PC-9 (cell line): ENCODE results near the gene ADAMTS20. TPM values are rescaled to one million over a fixed set of nuclear protein-coding genes. Genes with fewer than 3 reads are reported as not detected.

Experiments
- BruUV-seq: library from RNA; stranded (reverse); fragments of 400-500 nt; replicated peaks from 2 replicates; lab custom pipeline; 2021; lab: Mats Ljungman, UMichigan
- CTCF ChIA-PET: fragments of 300-600 bp; sonication (Branson Sonifier 250); formaldehyde crosslinking; loops from one replicate; lab custom pipeline; 2022; ENCODE audit warnings: antibody characterized with exemption; lab: Charles Lee
- POLR2A ChIA-PET: fragments of 300-600 bp; sonication (Branson Sonifier 250); formaldehyde crosslinking; loops from one replicate; lab custom pipeline; 2022; ENCODE audit warnings: antibody characterized with exemption; ENCODE audit not compliant: unreplicated experiment; lab: Charles Lee
- DNase-seq, 2 experiments: peaks; one replicate each; pipeline versions ENCODE4 v3.0.0 to v3.0.0-alpha.2; 2015 to 2022; ENCODE audit warnings: mixed read lengths in 1 of 2
- H2AFZ ChIP-seq: fragments of 200-600 bp; sonication (generic); 2 replicates; pipeline ENCODE4 v1.8.1; 2017; ENCODE audit warnings: antibody characterized with exemption
- H3F3A ChIP-seq: fragments of 200-600 bp; sonication (generic); 2 replicates; pipeline ENCODE4 v1.8.1; 2017; ENCODE audit warnings: antibody characterized with exemption, mild to moderate bottlenecking, low read depth; ENCODE audit not compliant: insufficient read depth
- H3K27ac ChIP-seq: fragments of 200-600 bp; sonication (generic); 2 replicates; pipeline ENCODE4 v1.6.1; 2016; ENCODE audit warnings: mixed run types
- H3K27me3 ChIP-seq: fragments of 200-600 bp; sonication (generic); 2 replicates; pipeline ENCODE4 v1.6.1; 2016; ENCODE audit warnings: low read depth, mixed run types; ENCODE audit not compliant: insufficient read depth
- H3K36me3 ChIP-seq: fragments of 200-600 bp; sonication (generic); 2 replicates; pipeline ENCODE4 v1.6.1; 2016; ENCODE audit warnings: low read depth, mixed run types
- H3K4me1 ChIP-seq: fragments of 200-600 bp; sonication (generic); replicated peaks from 2 replicates; pipeline ENCODE4 v1.6.1; 2016; ENCODE audit warnings: mixed run types; ENCODE audit not compliant: insufficient read depth
- H3K4me2 ChIP-seq: fragments of 200-600 bp; sonication (generic); 2 replicates; pipeline ENCODE4 v1.6.1; 2017; ENCODE audit warnings: mixed run types
- H3K4me3 ChIP-seq: fragments of 200-600 bp; sonication (generic); 2 replicates; pipeline ENCODE4 v1.6.1; 2016; ENCODE audit warnings: mixed run types
- H3K79me2 ChIP-seq: fragments of 200-600 bp; sonication (generic); 2 replicates; pipeline ENCODE4 v1.6.1; 2017; ENCODE audit warnings: low read depth, mixed run types
- H3K9me2 ChIP-seq: fragments of 200-600 bp; sonication (generic); 2 replicates; pipeline ENCODE4 v1.8.1; 2017; ENCODE audit warnings: mild to moderate bottlenecking; ENCODE audit not compliant: insufficient read depth
- H3K9me3 ChIP-seq: fragments of 200-600 bp; sonication (generic); 2 replicates; pipeline ENCODE4 v1.8.1; 2016; ENCODE audit warnings: low read depth; ENCODE audit not compliant: insufficient read depth
- H4K20me1 ChIP-seq: fragments of 200-600 bp; sonication (generic); 2 replicates; pipeline ENCODE4 v1.8.1; 2017; ENCODE audit not compliant: insufficient read depth
- CTCF ChIP-seq: fragments of 200-600 bp; sonication (generic); conservative IDR thresholded peaks from 2 replicates; pipeline ENCODE4 v1.6.1; 2017; ENCODE audit warnings: mixed run types, antibody characterized with exemption, mild to moderate bottlenecking, moderate library complexity
- EZH2 ChIP-seq: fragments of 200-600 bp; sonication (generic); IDR thresholded peaks from 2 replicates; pipeline ENCODE4 v1.8.0; 2017; ENCODE audit warnings: antibody characterized with exemption, low read depth
- intact Hi-C: fragments of 100-400 bp; cut with micrococcal nuclease; formaldehyde crosslinking; loops from one replicate; pipeline ENCODE4 v1.10.0; 2022; ENCODE audit not compliant: unreplicated experiment
- total RNA-seq: library from RNA; stranded (reverse); gene quantifications from 2 replicates; pipeline ENCODE4 v1.2.3, GENCODE V29; 2021

The ADAMTS20 gene
- total RNA-seq, 1 experiment from 2014 or later = 1.0 TPM

GRCh38 chr12:43480591-43480990 lies 71.4 kb downstream of the ADAMTS20 start:
- no peak for TF ChIP-seq EZH2
- no peak for TF ChIP-seq CTCF
- Histone ChIP-seq H3K9me2 (no peaks in the 10 kb centered on the region), H3K4me2 (no peak overlapping the region), H2AFZ (no peak overlapping the region), H3K27me3 (no peaks in the 10 kb centered on the region), H3K79me2 (no peaks in the 10 kb centered on the region), H3K9me3 (peaks cover 6% of the 10 kb centered on the region; the same call in 1 of the 2 replicates), H3K36me3 (no peaks in the 10 kb centered on the region), H3K4me3 (no peak overlapping the region), H3K27ac (no peak overlapping the region), H3K4me1 (no peaks in the 10 kb centered on the region), H3F3A (no peaks in the 10 kb centered on the region), H4K20me1 (no peaks in the 10 kb centered on the region)
- no TSS peak for BruUV-seq
- POLR2A ChIA-PET = no interaction called here
- intact Hi-C loops = no loop called here
- CTCF ChIA-PET = no interaction called here
- DNase-seq = no peak

- POLR2A ChIA-PET = no interaction called here
- BruUV-seq = no TSS peak
- no peak overlapping the region for H3K27ac ChIP-seq
- no peaks in the 10 kb centered on the region for H4K20me1 ChIP-seq
- CTCF ChIA-PET = no interaction called here
- TF ChIP-seq EZH2 = no peak
- no peak for DNase-seq
- intact Hi-C loops = no loop called here
- no peaks in the 10 kb centered on the region for H3K36me3 ChIP-seq
- H3F3A ChIP-seq = no peaks in the 10 kb centered on the region
- H3K27me3 ChIP-seq = no peaks in the 10 kb centered on the region
- H3K4me3 ChIP-seq = no peak overlapping the region
- no peak overlapping the region for H3K4me2 ChIP-seq
- no peaks in the 10 kb centered on the region for H3K79me2 ChIP-seq
- no peak overlapping the region for H2AFZ ChIP-seq
- H3K9me3 ChIP-seq = no peaks in the 10 kb centered on the region
- H3K9me2 ChIP-seq = no peaks in the 10 kb centered on the region
- H3K4me1 ChIP-seq = no peaks in the 10 kb centered on the region
These were observed 89.3 kb downstream of the ADAMTS20 start for GRCh38 chr12:43462741-43463140.

GRCh38 chr12:43462080-43462479 lies 89.9 kb downstream of the ADAMTS20 start:
- Histone ChIP-seq H4K20me1 (no peaks in the 10 kb centered on the region), H2AFZ (no peak overlapping the region), H3K36me3 (no peaks in the 10 kb centered on the region), H3K27ac (no peak overlapping the region), H3K79me2 (no peaks in the 10 kb centered on the region), H3K4me3 (no peak overlapping the region), H3K27me3 (no peaks in the 10 kb centered on the region), H3F3A (no peaks in the 10 kb centered on the region), H3K9me2 (no peaks in the 10 kb centered on the region), H3K4me2 (no peak overlapping the region), H3K9me3 (no peaks in the 10 kb centered on the region), H3K4me1 (no peaks in the 10 kb centered on the region)
- BruUV-seq = no TSS peak
- ChIA-PET POLR2A (no interaction called here), CTCF (no interaction called here)
- no peak for DNase-seq
- TF ChIP-seq CTCF = no peak
- no peak for TF ChIP-seq EZH2
- intact Hi-C loops = no loop called here

GRCh38 chr12:43459285-43459684 lies 92.7 kb downstream of the ADAMTS20 start:
- Histone ChIP-seq H3F3A (no peaks in the 10 kb centered on the region), H3K27ac (no peak overlapping the region), H3K4me3 (no peak overlapping the region), H3K9me2 (no peaks in the 10 kb centered on the region), H3K4me1 (no peaks in the 10 kb centered on the region), H3K79me2 (no peaks in the 10 kb centered on the region), H3K4me2 (no peak overlapping the region), H2AFZ (no peak overlapping the region), H3K9me3 (peaks cover 11% of the 10 kb centered on the region; the same call in 1 of the 2 replicates), H4K20me1 (no peaks in the 10 kb centered on the region), H3K36me3 (no peaks in the 10 kb centered on the region), H3K27me3 (no peaks in the 10 kb centered on the region)
- TF ChIP-seq CTCF (no peak), EZH2 (no peak)
- ChIA-PET CTCF (no interaction called here), POLR2A (no interaction called here)
- intact Hi-C loops = no loop called here
- DNase-seq = no peak
- no TSS peak for BruUV-seq
